ENCODE measurements around the gene CYTH4.
"Not testable (repeated sequence)": the region's sequence is repeated elsewhere in the genome, so short reads cannot be mapped to it uniquely, and the experiment has no call there.

CYTH4 gene

DNA sequence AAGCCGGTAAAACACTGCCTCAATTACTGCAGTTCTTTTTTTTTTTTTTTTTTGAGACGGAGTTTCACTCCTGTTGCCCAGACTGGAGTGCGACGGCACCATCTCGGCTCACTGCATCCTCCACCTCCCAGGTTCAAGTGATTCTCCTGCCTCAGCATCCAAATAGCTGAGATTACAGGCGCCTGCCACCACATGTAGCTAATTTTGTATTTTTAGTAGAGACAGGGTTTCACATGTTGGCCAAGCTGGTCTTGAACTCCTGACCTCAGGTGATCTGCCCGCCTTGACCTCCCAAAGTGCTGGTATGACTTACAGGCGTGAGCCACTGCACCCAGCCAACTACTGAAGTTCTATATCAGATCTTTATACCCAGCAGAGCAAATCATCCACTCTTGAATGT lies 30.5 kb upstream of the CYTH4 start:
- DNase-seq: not testable (repeated sequence)

DNA sequence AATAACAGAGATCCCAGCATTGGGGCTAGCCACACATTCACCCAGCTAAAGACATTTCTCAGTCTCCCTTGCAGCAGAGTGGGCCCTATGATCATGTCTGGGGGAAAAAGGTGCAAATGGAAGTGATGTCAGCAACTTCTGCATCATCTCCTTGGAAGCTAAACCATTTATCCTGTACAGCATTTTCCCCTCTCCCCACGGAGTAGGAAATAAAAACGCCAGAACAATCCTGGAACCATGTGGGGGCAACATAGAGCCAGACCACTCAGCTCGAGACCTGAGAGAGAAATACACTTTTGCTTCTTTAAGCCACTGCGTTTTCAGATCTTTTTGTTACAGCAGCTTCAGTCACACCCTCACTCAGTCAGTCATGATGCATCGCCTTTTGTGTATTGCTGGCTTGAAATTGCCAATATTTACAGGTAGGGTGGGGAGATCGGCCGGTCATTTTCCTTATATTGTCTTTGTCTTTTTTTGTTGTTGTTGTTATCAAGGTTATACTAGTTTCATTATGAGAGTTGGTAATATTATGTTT lies 29.1 kb upstream of the CYTH4 start:
- no peak for DNase-seq

DNA sequence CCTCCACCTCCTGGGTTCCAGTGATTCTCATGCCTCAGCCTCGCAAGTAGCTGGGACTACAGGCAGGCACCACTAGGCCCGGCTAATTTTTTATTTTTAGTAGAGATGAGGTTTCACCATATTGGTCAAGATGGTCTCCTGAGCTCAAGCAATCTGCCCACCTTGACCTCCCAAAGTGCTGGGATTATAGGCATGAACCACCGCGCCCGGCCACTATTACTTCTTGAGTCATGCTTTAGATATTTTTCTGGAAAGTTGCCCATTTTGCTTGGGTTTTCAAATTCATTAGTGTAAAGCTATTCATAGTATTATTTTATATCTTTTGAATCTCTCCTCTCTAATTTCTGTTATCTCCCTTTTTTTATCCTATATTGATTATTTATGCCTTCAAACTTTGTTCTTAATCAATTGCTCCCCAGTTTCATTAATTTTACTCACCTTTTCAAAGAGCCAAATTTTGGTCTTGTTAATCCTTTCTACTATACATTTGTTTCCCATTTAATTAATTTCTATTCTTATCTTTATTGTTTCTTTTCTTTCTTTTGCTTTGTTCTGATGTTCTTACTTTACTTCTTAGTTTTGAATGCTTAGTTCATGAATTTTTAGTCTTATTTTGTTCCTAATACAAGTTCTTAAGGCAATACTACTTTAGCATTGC lies 28.0 kb upstream of the CYTH4 start:
- no peak for DNase-seq

DNA sequence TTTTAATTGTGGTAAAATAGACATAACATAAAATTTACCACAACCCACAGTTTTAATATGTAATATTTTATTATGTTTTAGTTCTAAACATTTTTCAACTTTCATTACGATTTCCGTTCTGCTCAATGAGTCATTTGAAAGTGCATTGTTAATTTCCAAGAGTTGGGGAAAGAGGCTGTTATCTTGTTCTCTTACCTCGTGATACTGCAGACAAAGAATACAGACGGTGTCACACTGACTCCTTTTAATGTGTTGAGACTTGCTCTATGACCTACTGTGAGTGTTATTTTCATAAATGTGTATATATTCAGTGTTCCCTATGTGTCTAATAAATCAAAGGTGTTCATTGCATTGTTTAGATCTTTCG lies 27.5 kb upstream of the CYTH4 start:
- no peak for DNase-seq

DNA sequence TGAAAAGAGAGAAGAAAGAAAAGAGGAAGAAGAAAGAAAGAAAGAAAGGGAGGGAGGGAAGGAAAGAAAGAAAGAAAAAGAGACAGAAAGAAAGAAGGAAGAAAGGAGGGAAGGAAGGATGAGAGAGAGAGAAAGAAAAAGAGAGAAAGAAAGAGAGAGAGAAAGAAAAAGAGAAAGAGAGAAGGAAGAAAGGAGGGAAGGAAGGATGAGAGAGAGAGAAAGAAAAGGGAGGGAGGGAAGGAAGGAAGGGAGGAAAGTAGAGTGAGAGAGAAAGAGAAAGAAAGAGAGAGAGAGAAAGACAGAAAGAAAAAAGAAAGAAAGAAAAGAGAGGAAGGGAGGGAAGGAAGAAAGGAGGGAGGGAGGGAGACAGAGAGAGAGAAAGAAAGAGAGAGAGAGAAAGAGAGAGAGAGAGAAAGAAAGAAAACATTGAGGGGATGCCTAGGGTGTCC lies 26.7 kb upstream of the CYTH4 start:
- DNase-seq: no peak

DNA sequence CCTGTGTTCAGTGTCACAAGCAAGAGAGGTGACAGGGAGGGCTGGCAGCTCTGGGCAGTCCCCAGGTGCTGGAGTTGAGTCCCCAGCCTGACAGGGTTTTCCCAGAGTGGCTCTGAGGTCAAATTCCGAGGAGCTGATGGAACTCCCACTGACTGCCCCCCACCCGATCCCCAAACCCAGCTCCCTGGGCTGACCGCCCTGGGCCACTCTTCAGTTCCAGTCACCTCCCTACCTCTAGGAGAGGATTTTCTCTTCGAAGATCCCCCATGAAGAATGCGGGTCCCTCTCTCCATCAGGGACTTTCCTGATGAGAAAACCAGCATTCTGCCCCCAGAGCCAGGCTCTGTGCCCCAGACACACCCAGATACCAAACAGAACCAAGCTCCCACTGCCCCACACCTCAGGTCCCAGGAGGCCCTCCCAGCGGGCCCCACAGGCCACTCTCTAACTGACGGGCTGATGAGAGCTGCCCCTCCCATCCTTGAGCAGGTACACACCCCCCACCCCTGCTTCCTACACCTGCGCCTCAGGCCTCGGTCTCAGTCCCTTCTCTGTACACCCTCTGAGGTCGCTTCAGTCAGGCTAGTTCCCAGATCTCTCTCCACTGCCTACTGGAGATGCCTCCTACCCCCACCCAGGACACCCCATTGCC lies 26.1 kb upstream of the CYTH4 start:
- no peak for DNase-seq

DNA sequence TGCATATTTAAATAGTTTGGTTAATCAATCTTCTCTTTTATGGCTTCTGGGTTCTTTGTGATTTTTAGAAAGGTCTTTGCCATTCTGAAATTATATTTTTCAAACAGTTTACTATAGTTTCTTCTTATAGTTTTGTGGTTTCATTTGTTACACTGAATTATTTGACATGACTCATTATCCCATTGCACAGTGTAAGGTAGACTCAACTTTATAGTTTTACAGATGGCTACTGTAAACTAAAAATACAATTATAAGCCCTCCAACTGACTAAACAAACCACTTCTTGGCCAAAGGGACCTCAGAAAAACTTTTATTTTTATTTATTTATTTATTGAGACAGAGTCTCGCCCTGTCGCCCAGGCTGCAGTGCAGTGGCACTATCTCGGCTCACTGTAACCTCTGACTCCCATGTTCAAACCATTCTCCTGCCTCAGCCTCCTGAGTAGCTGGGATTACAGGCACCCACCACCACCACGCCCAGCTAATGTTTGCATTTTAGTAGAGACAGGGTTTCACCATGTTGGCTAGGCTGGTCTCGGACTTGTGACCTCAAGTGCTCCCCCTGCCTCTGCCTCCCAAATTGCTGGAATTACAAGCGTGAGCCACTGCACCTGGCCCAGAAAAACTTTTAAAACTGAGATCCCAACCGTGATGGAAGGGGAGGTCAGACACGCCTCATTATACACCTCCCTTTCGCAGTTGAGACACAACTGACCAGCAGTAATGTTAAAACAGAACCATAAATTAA lies 24.1 kb upstream of the CYTH4 start:
- DNase-seq: no peak

DNA sequence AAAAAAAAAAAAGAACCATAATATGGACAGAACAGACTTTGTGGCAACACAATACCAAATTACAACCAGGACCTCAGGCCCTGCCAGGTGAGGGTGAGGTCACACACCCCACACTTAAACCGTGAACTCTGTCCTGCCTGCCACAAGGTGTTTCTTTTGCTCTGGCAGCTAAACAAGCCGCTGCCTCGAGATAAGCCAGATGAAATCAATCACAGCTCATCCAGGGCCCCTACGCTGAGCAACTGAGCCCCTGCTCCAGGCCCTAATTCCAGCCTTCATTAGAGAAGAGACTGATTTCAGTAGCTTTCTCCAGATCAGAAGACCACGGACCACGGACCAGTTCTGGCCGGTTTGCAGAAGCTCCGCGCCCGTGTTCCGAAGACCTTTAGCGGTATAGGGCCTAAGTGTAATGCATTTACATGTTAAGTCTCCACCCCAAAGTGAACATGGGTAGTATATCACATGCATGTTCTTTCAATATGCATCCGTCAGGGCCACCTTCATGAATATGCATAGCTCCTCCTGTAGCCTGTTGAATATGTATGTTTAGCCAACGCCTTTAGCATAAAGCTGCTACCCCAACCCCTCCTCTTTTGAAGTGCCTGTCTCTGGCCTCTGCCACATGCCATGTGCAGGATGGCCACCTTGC lies 23.4 kb upstream of the CYTH4 start:
- DNase-seq: no peak

DNA sequence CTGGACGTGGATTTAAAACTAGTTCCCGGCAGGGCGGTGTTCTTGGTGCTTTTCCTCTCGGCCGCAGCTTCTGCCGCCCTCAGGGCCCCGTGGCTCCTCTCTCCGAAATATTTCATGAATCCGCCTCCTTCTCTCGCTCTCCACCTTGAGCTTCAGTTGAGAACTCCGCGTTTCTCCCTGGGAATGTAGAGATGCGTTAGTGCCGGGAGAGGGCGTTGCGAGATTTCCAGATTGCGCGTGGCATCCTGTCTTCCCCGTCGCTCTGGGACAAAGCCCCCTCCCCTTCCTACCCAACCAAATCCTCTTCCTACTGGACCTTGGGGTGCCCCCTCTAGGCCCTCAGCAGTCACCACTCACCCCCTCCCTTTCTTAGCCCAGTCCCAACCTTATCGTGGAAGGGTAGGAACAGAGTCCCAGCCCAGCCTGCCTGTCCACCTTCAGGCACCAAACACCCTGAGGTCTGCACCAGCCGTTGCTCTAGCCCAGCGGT lies 22.7 kb upstream of the CYTH4 start:
- no peak for DNase-seq

DNA sequence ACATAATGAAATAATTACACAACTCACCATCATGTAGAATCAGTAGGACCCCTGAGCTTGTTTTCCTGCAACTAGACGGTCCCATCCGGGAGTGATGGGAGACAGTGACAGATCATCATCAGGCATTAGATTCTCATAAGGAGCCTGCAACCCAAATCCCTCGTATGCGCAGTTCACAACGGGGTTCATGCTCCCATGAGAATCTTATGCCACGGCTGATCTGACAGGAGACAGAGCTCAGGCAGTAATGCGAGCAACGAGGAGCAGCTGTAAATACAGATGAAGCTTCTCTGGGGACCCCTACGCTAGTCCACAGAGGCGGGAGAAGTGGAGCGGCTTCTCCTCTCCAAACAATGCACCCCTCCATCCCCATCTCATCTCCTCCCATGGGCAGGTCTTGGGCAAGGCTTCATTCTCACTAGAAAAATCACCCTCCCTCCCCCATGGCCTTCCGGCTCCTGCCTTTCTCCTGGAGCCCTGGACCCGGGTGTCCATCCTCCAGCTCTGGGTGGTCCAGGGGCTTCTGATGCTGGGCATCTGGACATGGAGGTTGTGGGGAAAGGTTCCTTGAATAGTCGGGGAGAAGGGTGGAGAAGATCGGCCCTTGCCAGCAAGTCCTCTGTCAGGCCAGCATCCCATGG lies 22.0 kb upstream of the CYTH4 start:
- DNase-seq: no peak

DNA sequence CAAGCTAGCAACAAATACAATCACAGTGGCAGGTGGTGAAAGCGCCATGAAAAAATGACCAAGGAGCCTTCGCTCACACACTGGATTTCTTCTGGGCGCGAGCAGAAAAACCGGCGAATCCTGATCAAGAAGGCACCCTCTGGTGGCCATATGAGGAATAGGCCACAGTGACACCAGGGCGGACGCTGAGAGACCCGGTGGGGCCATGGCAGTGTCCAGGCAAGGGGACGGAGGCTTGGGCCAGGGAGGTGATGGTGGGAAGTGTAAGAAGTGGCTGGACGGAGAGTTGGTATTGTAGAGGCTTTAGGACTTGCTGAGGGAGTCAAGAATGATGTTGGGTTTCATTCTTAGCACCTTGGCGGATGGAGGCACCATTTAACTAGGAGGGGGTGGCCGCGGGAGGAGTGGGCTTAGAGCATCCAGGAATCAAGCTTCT lies 21.4 kb upstream of the CYTH4 start:
- peak; percentile 53 for DNase-seq

DNA sequence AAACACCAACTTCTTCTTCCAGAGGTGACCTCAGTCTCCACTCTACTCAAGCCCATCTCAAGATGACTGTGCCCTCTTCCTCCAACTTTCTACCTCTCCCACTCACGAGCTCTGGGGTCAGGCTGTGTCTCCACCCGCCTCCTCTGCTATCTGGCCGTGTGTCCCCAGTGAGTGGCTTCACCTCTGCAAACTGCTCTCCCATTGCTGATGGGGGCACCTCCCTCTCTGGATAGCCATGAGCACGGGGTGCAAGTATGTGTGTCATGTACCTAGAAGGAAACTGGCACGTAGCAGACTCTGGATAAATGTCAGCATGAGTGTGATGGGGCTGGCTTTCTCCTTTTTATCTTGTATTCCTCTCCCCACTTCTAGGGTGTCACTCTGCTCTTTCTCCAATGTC lies 20.0 kb upstream of the CYTH4 start:
- DNase-seq: no peak

DNA sequence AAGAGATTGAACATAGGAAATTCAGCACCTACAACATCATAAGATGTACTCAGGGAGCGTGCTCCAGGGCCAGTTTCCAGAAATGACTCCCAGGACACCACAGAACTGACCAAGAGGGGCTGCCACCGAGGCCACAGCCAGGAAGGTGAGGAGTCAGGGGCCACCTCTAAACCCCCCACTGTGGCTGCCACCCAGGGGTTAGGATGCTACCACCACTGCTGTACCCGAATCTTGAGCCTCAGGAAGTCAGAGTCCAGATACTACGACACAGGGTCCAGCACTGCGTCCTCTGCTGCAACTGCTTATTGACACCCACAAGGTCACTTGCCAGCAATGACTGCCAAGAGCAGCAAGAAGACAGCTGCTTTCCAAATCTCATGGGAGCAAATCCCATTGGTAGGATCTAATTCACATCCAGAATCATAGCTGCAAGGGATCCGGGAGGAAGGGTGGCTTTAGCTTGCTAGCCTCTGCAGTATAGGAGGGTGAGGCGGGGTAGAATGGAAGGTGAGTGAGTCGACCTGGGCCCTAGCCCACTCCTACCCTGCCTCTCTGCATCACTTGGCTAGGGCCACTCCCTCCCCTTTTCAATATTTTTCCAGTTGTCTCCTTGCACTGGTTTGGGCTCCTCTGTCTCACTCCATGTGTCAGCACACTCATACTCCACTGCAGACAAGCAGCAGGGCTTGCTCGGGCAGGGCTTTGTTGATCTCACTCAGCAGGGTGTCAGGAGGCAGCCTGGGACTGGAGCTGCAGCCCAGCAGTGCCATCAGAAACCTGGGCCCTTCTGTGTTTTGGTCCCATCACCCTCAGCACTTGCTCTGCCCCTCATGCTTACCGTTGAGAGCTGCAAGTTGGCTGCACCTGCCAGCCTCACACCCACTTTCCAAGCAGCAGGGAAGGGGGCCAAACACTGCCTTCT lies 18.1 kb upstream of the CYTH4 start:
- no peak for DNase-seq

DNA sequence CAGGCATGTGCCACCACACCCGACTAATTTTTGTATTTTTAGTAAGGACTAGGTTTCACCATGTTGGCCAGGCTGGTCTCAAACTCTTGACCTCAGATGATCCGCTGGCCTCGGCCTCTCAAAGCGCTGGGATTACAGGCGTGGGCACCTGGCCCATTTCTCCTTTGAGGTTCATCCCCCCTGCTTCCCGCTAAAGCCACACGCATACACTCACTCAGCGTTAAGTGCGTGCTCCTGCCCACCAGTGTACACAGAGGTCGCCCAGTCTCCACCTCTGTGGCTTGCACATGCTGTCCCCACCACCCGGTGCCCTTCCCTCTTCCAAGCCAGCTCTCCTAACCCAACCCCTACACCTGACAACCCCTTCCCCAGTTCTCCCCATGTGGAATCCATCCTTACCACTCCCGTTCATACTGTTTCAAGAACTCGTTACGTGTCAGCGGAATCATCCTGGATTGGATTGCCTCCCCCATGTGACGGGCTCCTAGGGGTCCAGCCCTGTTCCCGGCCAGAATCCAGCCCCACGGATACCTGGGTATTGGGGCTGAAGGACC lies 15.7 kb upstream of the CYTH4 start:
- no peak for DNase-seq

DNA sequence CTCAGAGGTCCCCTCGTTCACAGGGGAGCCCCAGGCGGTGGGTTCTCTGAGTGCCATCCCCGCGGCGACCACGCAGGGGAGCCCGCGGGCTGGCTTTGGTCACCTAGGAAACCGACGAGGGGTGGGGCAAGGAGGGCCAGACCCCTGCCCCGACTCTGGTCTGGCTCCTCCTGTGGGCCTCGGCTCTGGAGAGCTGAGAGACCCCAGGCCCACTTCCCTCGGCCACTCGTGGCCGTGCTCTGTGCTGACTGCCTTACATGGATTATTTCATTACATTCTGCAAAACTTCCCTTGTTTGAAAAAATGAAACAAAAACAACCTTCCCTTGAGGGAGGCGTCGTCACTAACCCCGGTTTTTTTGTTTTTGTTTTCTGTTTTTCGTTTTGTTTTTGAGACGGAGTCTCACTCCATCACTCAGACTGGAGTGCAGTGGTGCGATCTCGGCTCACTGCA lies 15.1 kb upstream of the CYTH4 start:
- peak; percentile 27 for DNase-seq

DNA sequence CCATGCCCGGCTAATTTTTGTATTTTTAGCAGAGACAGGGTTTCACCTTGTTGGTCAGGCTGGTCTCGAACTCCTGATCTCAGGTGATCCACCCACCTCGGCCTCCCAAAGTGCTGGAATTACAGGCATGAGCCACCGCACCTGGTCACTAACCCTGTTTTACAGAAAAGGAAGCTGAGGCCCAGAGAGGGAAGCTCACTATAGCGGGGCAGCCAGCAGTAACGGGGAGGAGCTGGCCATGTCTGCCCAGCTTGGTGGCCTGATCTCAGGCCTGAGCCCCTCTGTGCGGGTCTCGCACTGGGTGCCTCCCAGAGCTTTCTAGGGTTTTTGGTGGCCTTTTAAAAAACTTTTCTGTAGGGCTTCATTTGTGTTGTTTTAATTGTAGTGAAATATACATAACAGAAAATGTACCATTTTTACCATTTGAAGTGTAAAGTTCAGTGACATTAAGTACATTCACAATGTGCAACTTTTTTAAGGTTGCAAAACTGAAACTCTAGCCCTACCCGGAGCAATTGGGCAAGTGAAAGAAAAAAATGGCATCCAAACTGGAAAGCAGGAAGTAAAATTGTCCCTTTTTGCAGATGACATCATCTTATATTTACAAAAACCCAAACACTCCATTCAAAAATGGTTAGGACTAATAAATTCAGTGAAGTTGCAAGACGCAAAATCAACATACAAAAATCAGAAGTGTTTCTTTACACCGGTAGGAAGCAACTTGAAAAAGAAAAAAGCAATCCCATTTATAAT lies 14.5 kb upstream of the CYTH4 start:
- no peak for DNase-seq

DNA sequence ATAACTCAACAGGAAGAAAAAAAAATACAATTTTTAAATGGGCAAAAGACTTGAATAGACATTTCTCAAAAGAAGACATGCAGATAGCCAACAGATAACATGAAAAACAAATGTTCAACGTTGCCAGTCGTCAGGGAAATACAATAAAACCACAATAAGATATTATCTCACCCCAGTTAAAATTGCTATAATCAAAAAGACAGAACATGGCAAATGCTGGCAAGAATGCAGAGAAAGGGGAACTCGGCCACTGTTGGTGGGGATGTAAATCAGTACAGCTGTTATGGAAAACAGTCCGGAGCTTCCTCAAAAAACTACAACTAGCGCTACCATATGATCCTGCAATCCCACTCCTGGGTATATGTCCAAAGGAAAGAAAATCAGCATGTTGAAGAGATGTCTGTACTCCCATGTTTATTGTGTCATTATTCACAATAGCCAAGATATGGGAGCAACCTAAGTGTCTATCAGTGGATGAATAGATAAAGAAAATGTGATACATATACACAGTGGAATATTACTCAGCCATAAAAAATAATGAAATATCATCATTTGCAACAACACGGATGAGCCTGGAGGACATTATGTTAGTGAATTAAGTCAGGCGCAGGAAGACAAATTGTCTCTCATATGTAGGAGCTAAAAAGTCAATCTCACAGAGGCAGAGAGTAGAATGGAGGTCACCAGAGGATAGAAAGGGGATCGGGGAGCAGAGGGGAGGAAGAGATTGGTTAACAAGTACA lies 12.2 kb upstream of the CYTH4 start:
- peak; percentile 32 for DNase-seq

DNA sequence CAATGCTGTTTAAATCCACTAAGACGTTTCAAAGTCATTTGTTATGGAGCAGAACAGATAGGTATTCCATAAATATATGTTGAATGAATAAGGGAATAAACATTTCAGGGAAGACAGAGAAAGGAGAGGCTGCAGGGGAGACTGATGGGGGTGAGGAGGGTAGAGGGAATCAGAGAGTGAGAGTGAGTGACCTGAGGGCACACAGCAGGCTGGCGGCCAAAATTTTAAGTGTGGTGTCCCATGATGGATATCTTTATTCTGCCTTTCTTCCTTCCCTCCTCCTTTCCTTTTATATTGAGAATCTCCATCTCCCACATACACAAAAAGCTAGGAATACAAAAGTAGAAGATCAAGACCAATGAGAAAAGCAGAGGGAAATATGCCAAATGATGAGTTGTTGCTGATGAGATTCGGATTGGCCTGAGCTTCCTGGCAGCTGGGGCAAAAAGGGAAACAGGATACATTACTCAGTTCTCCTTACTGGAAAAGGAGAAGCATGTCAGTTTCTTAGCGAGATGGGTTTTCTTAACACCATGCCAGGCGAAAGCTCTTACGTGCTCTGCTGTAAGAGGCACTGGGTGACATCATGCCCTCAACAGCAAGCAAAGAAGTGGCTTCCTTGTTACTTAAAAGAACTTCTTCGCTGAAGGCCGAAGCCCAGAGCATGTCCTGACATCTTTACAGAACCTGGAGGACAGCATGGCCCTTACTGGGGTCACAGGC lies 11.2 kb upstream of the CYTH4 start:
- no peak for DNase-seq
